NB4 (cell line): ENCODE results near the gene C15orf39.

Source experiments
- DNase-seq: peaks from one replicate; pipeline ENCODE4 v3.0.0; 2010; ENCODE audit warnings: low read depth
- H3K4me3 ChIP-seq: one replicate; pipeline ENCODE4 v1.5.1; 2011; ENCODE audit warnings: mild to moderate bottlenecking, low read depth, low read length, moderate library complexity
- CTCF ChIP-seq: IDR thresholded peaks from one replicate; pipeline ENCODE4 v1.5.1; 2012; ENCODE audit warnings: low read depth, low read length
- MAX ChIP-seq: IDR thresholded peaks from 2 replicates; pipeline ENCODE4 v1.6.1; 2011; ENCODE audit warnings: low read depth, low read length
- MYC ChIP-seq: IDR thresholded peaks from 2 replicates; pipeline ENCODE4 v1.6.1; 2011; ENCODE audit warnings: low read depth, low read length
- POLR2A ChIP-seq: IDR thresholded peaks from 2 replicates; pipeline ENCODE4 v1.6.1; 2011; ENCODE audit warnings: mild to moderate bottlenecking; ENCODE audit not compliant: insufficient read length; ENCODE audit errors: extremely low read depth

Gene C15orf39

DNA sequence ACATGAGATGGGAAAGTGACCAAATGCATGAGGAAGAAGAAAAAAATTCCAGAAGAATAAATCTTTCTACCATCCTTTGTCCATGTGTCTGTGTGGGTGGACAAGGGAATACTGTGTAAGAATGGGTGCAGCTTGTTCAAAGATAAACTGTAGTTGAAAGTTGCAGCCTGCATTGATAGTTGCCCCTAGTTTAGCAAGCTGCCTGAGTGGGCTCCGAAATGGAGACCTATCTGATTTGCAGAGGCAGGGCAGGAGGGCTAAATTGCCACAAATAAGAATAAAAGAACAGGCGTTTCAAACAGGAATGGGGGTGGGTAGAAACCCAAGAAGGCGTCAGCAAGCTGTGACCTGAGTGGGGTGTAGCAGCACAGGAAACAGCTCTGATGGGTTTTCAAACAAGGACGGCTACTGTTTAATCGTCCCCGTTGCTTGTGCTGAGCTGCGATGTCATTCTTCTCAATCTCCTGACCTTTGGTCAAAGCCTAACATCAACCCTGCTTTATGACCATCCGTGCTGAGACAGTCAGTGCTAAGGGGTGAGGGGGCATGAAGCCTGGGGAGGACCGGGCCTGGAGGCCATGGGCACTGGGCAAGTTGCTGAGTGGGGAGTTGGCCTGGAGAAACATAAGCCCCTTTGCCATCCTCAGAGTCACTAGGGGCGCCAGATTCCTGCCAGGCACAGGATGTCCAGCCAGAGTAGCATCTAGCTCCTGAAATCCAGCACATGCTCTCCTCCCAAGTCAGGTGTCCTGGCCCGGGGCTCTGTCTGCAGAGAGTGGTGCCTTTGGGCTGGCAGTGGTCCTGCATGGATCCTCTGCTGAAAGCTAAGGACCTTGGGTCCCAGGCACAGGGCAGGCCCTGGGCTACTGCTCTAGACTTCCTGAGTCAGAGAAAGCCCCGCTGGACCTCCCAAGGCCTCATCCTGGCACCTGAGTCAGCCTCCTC lies 19.2 kb upstream of the C15orf39 start:
- DNase-seq, result no peak
- H3K4me3 ChIP-seq, result no peak overlapping the region
- TF ChIP-seq MYC (no peak), CTCF (no peak), MAX (no peak), POLR2A (no peak)

- DNase-seq, result peak; percentile 57
- TF ChIP-seq MYC, result no peak
- no peak for TF ChIP-seq MAX
- TF ChIP-seq CTCF, result no peak
- no peak for TF ChIP-seq POLR2A
- H3K4me3 ChIP-seq, result no peak overlapping the region
Measured at GRCh38 chr15:75185271-75186029, 16.2 kb upstream of the C15orf39 start.

- no peak for DNase-seq
- H3K4me3 ChIP-seq, result no peak overlapping the region
- no peak for TF ChIP-seq MAX
- TF ChIP-seq POLR2A, result no peak
- TF ChIP-seq CTCF, result no peak
- no peak for TF ChIP-seq MYC
Measured at GRCh38 chr15:75186044-75186443, 15.6 kb upstream of the C15orf39 start.

GRCh38 chr15:75188499-75188898 lies 13.2 kb upstream of the C15orf39 start:
- no peak for DNase-seq
- H3K4me3 ChIP-seq, result no peak overlapping the region
- TF ChIP-seq MYC, result no peak
- no peak for TF ChIP-seq POLR2A
- no peak for TF ChIP-seq CTCF
- TF ChIP-seq MAX, result no peak

DNA sequence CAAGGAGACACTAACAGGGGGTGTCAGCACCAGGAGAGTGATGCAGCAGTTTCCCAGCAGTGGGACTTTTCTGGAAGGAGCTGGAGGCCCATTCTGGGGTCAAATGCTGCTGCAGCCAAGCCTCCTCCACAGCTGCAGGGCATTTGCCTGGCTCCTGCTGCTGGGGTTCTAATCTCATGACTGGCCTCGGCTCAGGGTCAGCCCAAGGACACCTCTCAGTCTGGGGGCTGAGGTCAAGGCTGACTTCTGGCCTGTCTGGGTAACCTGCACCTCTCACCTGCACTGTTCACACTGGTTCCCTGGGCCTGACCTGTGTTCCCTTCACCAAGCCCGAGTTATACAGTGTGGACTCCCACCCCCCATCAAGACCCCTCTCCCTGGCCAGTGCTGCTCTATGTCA lies 10.4 kb upstream of the C15orf39 start:
- no peak for TF ChIP-seq MYC
- no peak for TF ChIP-seq POLR2A
- no peak for TF ChIP-seq CTCF
- H3K4me3 ChIP-seq, result no peak overlapping the region
- DNase-seq, result no peak
